H1 (cell line): ENCODE measurements around the gene IFITM10. TPM values are rescaled to one million over a fixed set of nuclear protein-coding genes. Genes with fewer than 3 reads are reported as not detected.

Source experiments
- CTCF ChIA-PET: fragments of 300-600 bp; sonication (Branson Sonifier 250); formaldehyde crosslinking; loops from one replicate; lab custom pipeline; 2021; ENCODE audit not compliant: partially characterized antibody; lab: Charles Lee
- POLR2A ChIA-PET: fragments of 300-600 bp; sonication (Branson Sonifier 250); formaldehyde crosslinking; loops from one replicate; lab custom pipeline; 2021; ENCODE audit warnings: inconsistent platforms; ENCODE audit not compliant: partially characterized antibody; lab: Charles Lee
- DNase-seq, 2 experiments: peaks; one replicate each; pipeline versions ENCODE4 v3.0.0 to v3.0.0-alpha.2; 2010 to 2022; ENCODE audit warnings: low spot score in 2 of 2, low read depth in 1 of 2, mixed read lengths in 1 of 2
- FAIRE-seq: peaks from 2 replicates; lab custom pipeline; 2011; peaks lifted over from hg19 to GRCh38; lab: Jason Lieb, UNC
- H2AFZ ChIP-seq: 2 replicates; pipeline ENCODE4 v1.8.1; 2012; ENCODE audit warnings: low read length, inconsistent platforms
- H2AK5ac ChIP-seq: 2 replicates; pipeline ENCODE4 v1.6.1; 2013; ENCODE audit warnings: low read depth, low read length
- H2BK120ac ChIP-seq: replicated peaks from 2 replicates; pipeline ENCODE3; 2013; ENCODE audit warnings: low read depth, low read length, inconsistent platforms
- H2BK12ac ChIP-seq: 2 replicates; pipeline ENCODE4 v1.6.1; 2013; ENCODE audit warnings: low read depth, low read length
- H2BK15ac ChIP-seq: 2 replicates; pipeline ENCODE4 v1.6.1; 2013; ENCODE audit warnings: low read length
- H2BK20ac ChIP-seq: 2 replicates; pipeline ENCODE4 v1.6.1; 2013; ENCODE audit warnings: low read length
- H2BK5ac ChIP-seq: 2 replicates; pipeline ENCODE4 v1.6.1; 2013; ENCODE audit warnings: low read depth, low read length
- H3K14ac ChIP-seq: 2 replicates; pipeline ENCODE4 v1.6.1; 2013; ENCODE audit warnings: inconsistent platforms; ENCODE audit not compliant: insufficient read length
- H3K18ac ChIP-seq: 2 replicates; pipeline ENCODE4 v1.6.1; 2013; ENCODE audit warnings: low read length; ENCODE audit errors: extremely low read depth
- H3K23ac ChIP-seq: 2 replicates; pipeline ENCODE4 v1.6.1; 2013; ENCODE audit warnings: inconsistent platforms; ENCODE audit not compliant: insufficient read length
- H3K23me2 ChIP-seq: 2 replicates; pipeline ENCODE4 v1.6.1; 2013; ENCODE audit warnings: low read depth, low read length
- H3K27ac ChIP-seq: 2 replicates; pipeline ENCODE4 v1.6.1; 2011; ENCODE audit warnings: low read depth, low read length, inconsistent platforms
- H3K27me3 ChIP-seq, 4 experiments: replicated peaks in 1 of 4; 1 replicate in 1 of 4; 2 replicates in 3 of 4; pipeline versions ENCODE4 v1.6.1 to v1.8.1; 2011 to 2013; ENCODE audit warnings: low read length in 3 of 4, mild to moderate bottlenecking in 3 of 4, inconsistent platforms in 2 of 4, mixed read lengths in 2 of 4, moderate library complexity in 1 of 4; ENCODE audit not compliant: control insufficient read depth in 3 of 4, insufficient read depth in 3 of 4; ENCODE audit errors: extremely low read depth in 1 of 4
- H3K36me3 ChIP-seq, 4 experiments: 2 replicates each; pipeline versions ENCODE4 v1.6.1 to v1.8.1; 2011 to 2013; ENCODE audit warnings: mild to moderate bottlenecking in 4 of 4, low read length in 3 of 4, moderate library complexity in 2 of 4, control low read depth in 1 of 4, inconsistent platforms in 1 of 4; ENCODE audit not compliant: insufficient read depth in 4 of 4, control insufficient read depth in 2 of 4
- H3K4ac ChIP-seq: replicated peaks from 2 replicates; pipeline ENCODE3; 2013; ENCODE audit warnings: low read length, low read depth, mixed read lengths, inconsistent platforms; ENCODE audit not compliant: insufficient read length
- H3K4me1 ChIP-seq, 4 experiments: replicated peaks in 1 of 4; 1 replicate in 1 of 4; 2 replicates in 3 of 4; pipeline versions ENCODE4 v1.6.1 to v1.8.1; 2011 to 2013; ENCODE audit warnings: low read length in 3 of 4, inconsistent platforms in 2 of 4, mixed read lengths in 1 of 4; ENCODE audit not compliant: insufficient read depth in 4 of 4, control insufficient read depth in 3 of 4
- H3K4me2 ChIP-seq, 2 experiments: 2 replicates each; pipeline versions ENCODE4 v1.6.1 to v1.8.1; 2011 to 2013; ENCODE audit warnings: low read depth in 2 of 2, low read length in 2 of 2, control low read depth in 1 of 2, inconsistent platforms in 1 of 2, mild to moderate bottlenecking in 1 of 2; ENCODE audit not compliant: insufficient read depth in 1 of 2
- H3K4me3 ChIP-seq, 4 experiments: fragments of 200-600, 300-600 bp in 1 of 4; sonication (generic), shearing (Covaris generic), sonication (Bioruptor Twin) in 1 of 4; 2 replicates each; pipeline versions ENCODE4 v1.5.1 to v1.8.1; 2011 to 2016; ENCODE audit warnings: low read length in 4 of 4, low read depth in 3 of 4, control low read depth in 2 of 4, inconsistent platforms in 2 of 4, mild to moderate bottlenecking in 2 of 4, mixed read lengths in 1 of 4, moderate library complexity in 1 of 4; ENCODE audit not compliant: insufficient read depth in 2 of 4; ENCODE audit errors: extremely low read depth in 1 of 4
- H3K56ac ChIP-seq: replicated peaks from 2 replicates; pipeline ENCODE3; 2013; ENCODE audit warnings: low read depth, mild to moderate bottlenecking, mixed read lengths, low read length, inconsistent platforms; ENCODE audit not compliant: insufficient read length
- H3K79me1 ChIP-seq: 2 replicates; pipeline ENCODE4 v1.6.1; 2013; ENCODE audit warnings: low read depth, low read length, control low read depth
- H3K79me2 ChIP-seq, 2 experiments: 2 replicates each; pipeline versions ENCODE4 v1.6.1 to v1.8.1; 2012 to 2013; ENCODE audit warnings: low read length in 2 of 2, mild to moderate bottlenecking in 2 of 2, inconsistent platforms in 1 of 2; ENCODE audit not compliant: insufficient read depth in 2 of 2, control insufficient read depth in 1 of 2
- H3K9ac ChIP-seq, 4 experiments: replicated peaks in 1 of 4; 1 replicate in 1 of 4; 2 replicates in 3 of 4; pipeline versions ENCODE4 v1.6.1 to v1.8.1; 2011 to 2013; ENCODE audit warnings: low read depth in 3 of 4, low read length in 3 of 4, control low read depth in 2 of 4, mild to moderate bottlenecking in 2 of 4, moderate library complexity in 2 of 4, inconsistent platforms in 1 of 4; ENCODE audit errors: extremely low read depth in 1 of 4
- H3K9me3 ChIP-seq, 2 experiments: 2 replicates each; pipeline versions ENCODE4 v1.6.1 to v1.8.1; 2012 to 2013; ENCODE audit warnings: mild to moderate bottlenecking in 2 of 2, moderate library complexity in 2 of 2, control low read depth in 1 of 2, inconsistent platforms in 1 of 2, low read depth in 1 of 2, low read length in 1 of 2, mixed read lengths in 1 of 2; ENCODE audit not compliant: insufficient read depth in 2 of 2
- H4K20me1 ChIP-seq, 2 experiments: replicated peaks in 1 of 2; 2 replicates each; pipeline versions ENCODE3 to v1.8.1; 2011 to 2013; ENCODE audit warnings: inconsistent platforms in 2 of 2, low read length in 2 of 2, mild to moderate bottlenecking in 1 of 2; ENCODE audit not compliant: insufficient read depth in 2 of 2, control insufficient read depth in 1 of 2
- H4K5ac ChIP-seq: 2 replicates; pipeline ENCODE4 v1.6.1; 2013; ENCODE audit warnings: low read length, low read depth, mixed read lengths, inconsistent platforms; ENCODE audit not compliant: insufficient read length
- H4K8ac ChIP-seq: 2 replicates; pipeline ENCODE4 v1.8.0; 2013; ENCODE audit warnings: mild to moderate bottlenecking, moderate library complexity, low read length, inconsistent platforms; ENCODE audit not compliant: insufficient read depth; ENCODE audit errors: extremely low read depth
- H4K91ac ChIP-seq: replicated peaks from 2 replicates; pipeline ENCODE3; 2013; ENCODE audit warnings: low read length, mixed read lengths, inconsistent platforms; ENCODE audit not compliant: insufficient read length
- RAD21 ChIP-seq, 2 experiments: IDR thresholded peaks in 1 of 2; conservative IDR thresholded peaks in 1 of 2; 2 replicates each; pipeline ENCODE4 v1.6.1; 2011; ENCODE audit warnings: low read depth in 2 of 2, low read length in 2 of 2, improper control_type of control experiment in 1 of 2, inconsistent platforms in 1 of 2, mild to moderate bottlenecking in 1 of 2, moderate library complexity in 1 of 2
- SIN3A ChIP-seq, 2 experiments: IDR thresholded peaks in 1 of 2; conservative IDR thresholded peaks in 1 of 2; 2 replicates each; pipeline ENCODE4 v1.6.1; 2011 to 2012; ENCODE audit warnings: low read length in 2 of 2, improper control_type of control experiment in 1 of 2, low read depth in 1 of 2, mild to moderate bottlenecking in 1 of 2
- WGBS, 2 experiments: shearing (Covaris generic) in 1 of 2; methylation state at CpG; one replicate each; pipeline versions ENCODE4 v1.1.6 to v1.1.7; 2013 to 2015; ENCODE audit warnings: low lambda C conversion rate in 2 of 2, mixed read lengths in 2 of 2, inconsistent platforms in 1 of 2, low coverage in 1 of 2, missing lambda C conversion rate in 1 of 2; ENCODE audit not compliant: insufficient replicate concordance in 2 of 2, insufficient coverage in 1 of 2, insufficient read length in 1 of 2; ENCODE audit errors: extremely low coverage in 1 of 2, missing lambda C conversion rate in 1 of 2; 5-methylcytosine and 5-hydroxymethylcytosine counted together
- polyA plus RNA-seq, 7 experiments: library from polyadenylated mRNA; depleted of rRNA in 3 of 7; stranded (reverse) in 5 of 7; unstranded in 2 of 7; fragments of >200 nt in 5 of 7; fragments of 200-250 nt in 2 of 7; gene quantifications; 1 replicate in 5 of 7; 2 replicates in 1 of 7; 4 replicates in 1 of 7; pipeline versions ENCODE4 v1.2.1 to v1.2.3, GENCODE V29; 2011 to 2013; ENCODE audit warnings: missing spikeins in 2 of 7, mixed read lengths in 2 of 7
- total RNA-seq: library from RNA; stranded (reverse); fragmentation: NEBNext Ultra II Directional; extraction: Animal tissue kit (Norgen Biotek cat#: 25700); gene quantifications from 2 replicates; pipeline ENCODE4 v1.2.1, GENCODE V29; 2021
- TF ChIP-seq, protein P1 (sequence below), 3 experiments: IDR thresholded peaks; 1 replicate in 2 of 3; 2 replicates in 1 of 3; pipeline versions ENCODE4 v1.5.1 to v1.6.1; 2011; ENCODE audit warnings: low read length in 3 of 3, mild to moderate bottlenecking in 3 of 3, inconsistent platforms in 2 of 3, low read depth in 1 of 3, moderate library complexity in 1 of 3; ENCODE audit not compliant: insufficient read depth in 1 of 3; ENCODE audit errors: control extremely low read depth in 1 of 3

IFITM10 gene
- total and polyA plus RNA-seq, 2 of the 8 experiments (the other 6 are each of a cell fraction or from before 2014, with no cell fraction given) = 0.08 to 0.22 TPM

DNA sequence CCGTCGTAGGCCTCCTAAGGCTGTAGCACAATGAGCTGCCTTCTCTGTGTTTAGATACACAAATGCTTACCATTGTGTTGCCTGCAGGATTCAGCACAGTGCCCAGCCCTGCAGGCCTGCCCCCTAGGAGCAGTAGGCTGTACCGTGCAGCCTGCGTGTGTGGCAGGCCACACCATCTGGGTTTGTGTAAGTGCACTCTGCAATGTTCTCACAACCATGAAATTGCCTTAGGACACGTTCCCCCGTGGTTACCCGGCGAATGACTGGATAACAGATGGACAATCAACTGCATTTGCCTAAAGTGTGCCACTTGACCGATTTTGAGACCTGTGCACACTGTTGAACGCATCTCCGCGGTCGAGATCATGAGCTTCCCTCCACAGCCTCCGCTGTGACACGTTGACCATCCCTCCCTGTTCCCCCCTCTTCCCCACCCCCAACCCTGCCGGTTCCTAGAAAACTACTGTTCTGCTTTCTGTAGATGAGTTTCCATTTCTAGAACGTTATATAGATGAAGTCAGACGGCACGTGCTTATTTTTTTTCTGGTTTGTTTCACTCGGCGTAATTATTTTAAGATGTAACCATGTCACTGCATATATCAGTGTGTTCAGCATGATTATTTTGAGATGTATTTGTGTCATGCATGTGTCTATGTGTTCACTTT is 35.5 kb upstream of the IFITM10 start:
- Histone ChIP-seq H3K14ac (no peak overlapping the region), H3K9ac (no peak overlapping the region; a peak in 1 of 7 replicates), H3K27me3 (peaks cover 0 to 3% (median 0%) of the 10 kb centered on the region in 4 experiments; a peak in 2 of 7 replicates), H2AFZ (no peak overlapping the region), H4K91ac (no peak overlapping the region), H4K5ac (no peak overlapping the region), H3K27ac (no peak overlapping the region), H3K4me3 (no peak overlapping the region), H2BK5ac (0 out of 2 replicates have a peak overlapping the region, but pooled peaks have one; percentile 10), H3K4ac (no peak overlapping the region), H3K4me1 (peaks cover 2 to 10% (median 4%) of the 10 kb centered on the region in 4 experiments; a peak in 5 of 7 replicates), H3K4me2 (no peak overlapping the region), H2BK120ac (no peak overlapping the region), H3K18ac (no peak overlapping the region), H3K36me3 (no peaks in the 10 kb centered on the region), H2BK12ac (peak overlapping the region; percentile 53; the same call in 1 of the 2 replicates), H3K23me2 (no peaks in the 10 kb centered on the region), H4K8ac (0 out of 2 replicates have a peak overlapping the region, but pooled peaks have one; percentile 73), H2AK5ac (no peak overlapping the region), H3K23ac (no peak overlapping the region), H3K79me1 (no peaks in the 10 kb centered on the region), H2BK15ac (peak overlapping the region; percentile 18; the same call in 1 of the 2 replicates), H3K9me3 (no peaks in the 10 kb centered on the region), H4K20me1 (no peaks in the 10 kb centered on the region), H3K56ac (no peak overlapping the region), H2BK20ac (peak overlapping the region; percentile 56; the same call in 1 of the 2 replicates), H3K79me2 (no peaks in the 10 kb centered on the region)
- WGBS, 2 experiments = 81% methylated on average over 19 of the region's 21 CpGs; no CpG with 5 or more reads in 1 of the 2 experiments
- ChIA-PET CTCF (interaction anchor here (1.1 to 4.2 kb wide), 6 partner anchors 9 to 92 kb away, joined by 3 to 21 read pairs (median 3); no protein-coding TSS in a partner anchor), POLR2A (no interaction called here)
- DNase-seq (no peak), FAIRE-seq (no peak)
- TF ChIP-seq SIN3A (conservative IDR thresholded peaks at IDR 0.05 in 1 of 2, IDR thresholded peaks at IDR 0.05 in 1 of 2; ENCODE audit: low read depth in 1 of 2, low read length in 2 of 2) (no peak), RAD21 (IDR thresholded peaks at IDR 0.05 in 1 of 2, conservative IDR thresholded peaks at IDR 0.05 in 1 of 2; ENCODE audit: low read depth in 2 of 2, low read length in 2 of 2) (no peak; a peak in 1 of 4 replicates)
- TF ChIP-seq, protein P1, sequence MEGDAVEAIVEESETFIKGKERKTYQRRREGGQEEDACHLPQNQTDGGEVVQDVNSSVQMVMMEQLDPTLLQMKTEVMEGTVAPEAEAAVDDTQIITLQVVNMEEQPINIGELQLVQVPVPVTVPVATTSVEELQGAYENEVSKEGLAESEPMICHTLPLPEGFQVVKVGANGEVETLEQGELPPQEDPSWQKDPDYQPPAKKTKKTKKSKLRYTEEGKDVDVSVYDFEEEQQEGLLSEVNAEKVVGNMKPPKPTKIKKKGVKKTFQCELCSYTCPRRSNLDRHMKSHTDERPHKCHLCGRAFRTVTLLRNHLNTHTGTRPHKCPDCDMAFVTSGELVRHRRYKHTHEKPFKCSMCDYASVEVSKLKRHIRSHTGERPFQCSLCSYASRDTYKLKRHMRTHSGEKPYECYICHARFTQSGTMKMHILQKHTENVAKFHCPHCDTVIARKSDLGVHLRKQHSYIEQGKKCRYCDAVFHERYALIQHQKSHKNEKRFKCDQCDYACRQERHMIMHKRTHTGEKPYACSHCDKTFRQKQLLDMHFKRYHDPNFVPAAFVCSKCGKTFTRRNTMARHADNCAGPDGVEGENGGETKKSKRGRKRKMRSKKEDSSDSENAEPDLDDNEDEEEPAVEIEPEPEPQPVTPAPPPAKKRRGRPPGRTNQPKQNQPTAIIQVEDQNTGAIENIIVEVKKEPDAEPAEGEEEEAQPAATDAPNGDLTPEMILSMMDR (IDR thresholded peaks at IDR 0.05; ENCODE audit: control extremely low read depth in 1 of 3, insufficient read depth in 1 of 3, low read depth in 1 of 3, low read length in 3 of 3) = peak in 2 of 3 experiments; percentile 24 to 35; a peak in 2 of 4 replicates
